Peyer's patch (tissue), 4 donors: ENCODE results near the gene CLRN1.

Experiments
- POLR2A ChIP-seq, 2 donors: fragments of 450-650 bp; IDR thresholded peaks; one replicate each; pipeline ENCODE4 v1.5.1; 2017; ENCODE audit warnings: antibody characterized with exemption in 2 of 2, mild to moderate bottlenecking in 2 of 2, moderate library complexity in 2 of 2
- TF ChIP-seq, protein P1 (sequence below), 6 experiments: fragments of 450-650 bp in 4 of 6; fragments of 200-600 bp in 2 of 6; sonication (generic) in 1 of 6; IDR thresholded peaks; one replicate each; pipeline ENCODE4 v1.5.1; 2017 to 2019; ENCODE audit warnings: antibody characterized with exemption in 6 of 6, mild to moderate bottlenecking in 3 of 6, moderate library complexity in 1 of 6

DNA sequence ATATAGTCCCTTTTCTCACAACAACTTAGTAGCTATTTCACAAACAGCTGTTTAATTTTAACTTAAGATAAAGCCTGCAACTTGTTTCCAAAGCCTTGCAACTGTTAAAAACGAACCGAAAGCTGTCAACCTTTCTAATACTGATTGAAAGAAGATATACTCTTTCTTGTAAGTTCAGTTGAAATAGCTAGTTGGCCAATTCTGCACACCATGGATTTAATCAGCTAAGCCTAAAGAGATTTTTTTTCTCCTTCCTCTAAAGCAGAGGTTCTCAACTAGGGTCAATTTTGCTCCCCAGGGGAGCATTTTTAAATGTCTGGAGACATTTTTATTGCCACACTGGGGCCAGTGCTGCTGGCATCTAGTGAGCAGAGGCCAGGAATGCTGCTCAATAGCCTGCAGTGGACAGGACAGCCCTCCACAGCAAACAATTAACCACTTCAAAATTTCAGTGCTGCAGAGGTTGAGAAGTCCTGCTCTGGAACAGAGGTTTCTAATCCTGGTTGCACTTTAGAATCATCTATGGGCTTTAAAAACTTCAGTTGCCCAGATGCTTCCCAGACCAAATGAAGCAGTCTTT, 93.4 kb downstream of the CLRN1 start:
- TF ChIP-seq, protein P1, sequence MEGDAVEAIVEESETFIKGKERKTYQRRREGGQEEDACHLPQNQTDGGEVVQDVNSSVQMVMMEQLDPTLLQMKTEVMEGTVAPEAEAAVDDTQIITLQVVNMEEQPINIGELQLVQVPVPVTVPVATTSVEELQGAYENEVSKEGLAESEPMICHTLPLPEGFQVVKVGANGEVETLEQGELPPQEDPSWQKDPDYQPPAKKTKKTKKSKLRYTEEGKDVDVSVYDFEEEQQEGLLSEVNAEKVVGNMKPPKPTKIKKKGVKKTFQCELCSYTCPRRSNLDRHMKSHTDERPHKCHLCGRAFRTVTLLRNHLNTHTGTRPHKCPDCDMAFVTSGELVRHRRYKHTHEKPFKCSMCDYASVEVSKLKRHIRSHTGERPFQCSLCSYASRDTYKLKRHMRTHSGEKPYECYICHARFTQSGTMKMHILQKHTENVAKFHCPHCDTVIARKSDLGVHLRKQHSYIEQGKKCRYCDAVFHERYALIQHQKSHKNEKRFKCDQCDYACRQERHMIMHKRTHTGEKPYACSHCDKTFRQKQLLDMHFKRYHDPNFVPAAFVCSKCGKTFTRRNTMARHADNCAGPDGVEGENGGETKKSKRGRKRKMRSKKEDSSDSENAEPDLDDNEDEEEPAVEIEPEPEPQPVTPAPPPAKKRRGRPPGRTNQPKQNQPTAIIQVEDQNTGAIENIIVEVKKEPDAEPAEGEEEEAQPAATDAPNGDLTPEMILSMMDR (IDR thresholded peaks at IDR 0.05), result no peak
- no peak for TF ChIP-seq POLR2A (IDR thresholded peaks at IDR 0.05)
